Activated naive CD4-positive, alpha-beta T cell treated with anti-CD3 and anti-CD28 coated beads, Interleukin-2, amount 50 U/mL, for 16 hours (primary cell): Measurements from ENCODE around the gene E2F6.

Source experiments
- DNase-seq: peaks from one replicate; pipeline ENCODE4 v3.0.0-alpha.2; 2020

The E2F6 gene, protein sequence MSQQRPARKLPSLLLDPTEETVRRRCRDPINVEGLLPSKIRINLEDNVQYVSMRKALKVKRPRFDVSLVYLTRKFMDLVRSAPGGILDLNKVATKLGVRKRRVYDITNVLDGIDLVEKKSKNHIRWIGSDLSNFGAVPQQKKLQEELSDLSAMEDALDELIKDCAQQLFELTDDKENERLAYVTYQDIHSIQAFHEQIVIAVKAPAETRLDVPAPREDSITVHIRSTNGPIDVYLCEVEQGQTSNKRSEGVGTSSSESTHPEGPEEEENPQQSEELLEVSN

DNA sequence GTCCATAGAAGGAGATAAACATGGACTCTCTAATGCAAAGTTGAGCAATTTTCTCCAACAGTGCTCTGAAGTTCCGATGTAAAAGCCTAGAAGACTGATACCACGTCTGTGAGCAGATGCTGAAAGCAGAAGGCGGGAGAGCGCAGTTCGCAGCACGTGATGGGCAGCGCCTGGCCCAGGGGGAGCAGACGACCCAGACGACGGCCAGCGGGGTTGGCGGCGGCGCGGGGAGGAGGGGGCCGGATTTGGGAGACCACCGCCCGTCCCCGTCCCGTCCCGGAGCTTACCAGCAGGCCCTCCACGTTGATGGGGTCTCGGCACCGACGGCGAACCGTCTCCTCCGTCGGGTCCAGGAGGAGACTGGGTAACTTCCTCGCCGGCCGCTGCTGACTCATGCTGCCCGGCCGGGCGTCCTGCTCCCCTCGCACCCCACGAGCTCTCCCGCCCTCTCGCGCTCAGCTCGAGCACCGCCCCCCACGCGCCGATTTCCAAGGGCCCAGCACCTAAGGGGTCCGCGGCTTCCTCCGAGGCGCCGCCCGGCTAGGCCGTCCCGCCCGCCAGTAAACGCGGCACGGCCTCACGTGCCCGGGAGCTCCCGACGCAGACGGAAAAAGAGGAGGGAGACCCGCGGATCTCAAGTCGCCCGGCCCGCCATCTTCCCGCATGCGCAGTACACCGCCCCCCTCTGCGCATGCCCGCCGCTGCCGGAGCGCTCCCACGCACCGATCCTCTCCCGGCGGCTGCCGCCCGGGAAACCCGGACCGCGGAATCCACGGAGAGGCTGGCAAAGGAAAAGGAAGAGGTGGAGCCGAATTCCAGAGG is at the start of gene E2F6:
Gene E2F6, minus strand, starts transcription at position 677 of the 822 bp plus-strand sequence. Its CDS starts 282 bp downstream, at position 395.
- peak; percentile 86 for DNase-seq

DNA sequence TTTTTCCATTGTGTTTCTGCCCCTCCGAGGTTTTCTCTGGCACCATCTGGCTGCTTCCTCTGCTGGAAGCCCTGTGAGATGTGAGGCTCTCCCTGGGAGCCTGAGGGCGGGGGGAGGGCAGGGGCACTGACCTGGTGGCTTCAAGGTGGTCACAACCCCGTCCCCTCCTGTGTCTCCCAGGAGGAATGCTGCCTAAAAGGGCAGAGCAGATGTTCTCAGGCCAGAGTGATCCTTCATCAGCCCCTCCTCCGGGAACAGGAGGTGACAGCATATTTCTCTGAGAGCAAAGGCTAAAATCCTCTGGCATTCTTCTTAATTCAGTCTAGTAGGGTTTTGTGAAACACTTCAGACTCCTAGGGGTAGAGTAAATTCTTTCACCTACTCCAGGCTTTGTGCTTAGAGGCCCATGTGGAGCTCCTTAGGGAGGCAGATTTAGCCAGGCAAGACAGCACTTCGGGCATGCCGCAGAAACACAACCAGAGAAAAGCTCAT is 49.6 kb upstream of the E2F6 start:
- no peak for DNase-seq

DNA sequence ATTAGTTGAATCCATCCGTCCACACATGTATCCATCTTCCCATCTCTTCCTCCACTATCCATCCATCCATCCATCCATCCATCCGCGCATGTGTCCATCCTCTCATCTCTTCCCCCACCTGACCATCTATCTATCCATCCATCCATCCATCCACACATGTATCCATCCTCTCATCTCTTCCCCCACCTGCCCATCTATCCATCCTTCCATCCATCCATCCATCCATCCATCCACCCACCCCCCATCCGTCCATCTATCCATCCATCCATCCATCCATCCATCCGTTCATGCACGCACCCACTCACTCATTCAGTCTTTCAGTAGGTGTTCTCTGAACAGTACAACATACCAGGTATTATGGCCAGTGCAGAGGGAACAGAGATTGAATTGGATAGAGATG is 48.9 kb upstream of the E2F6 start:
- no peak for DNase-seq

DNA sequence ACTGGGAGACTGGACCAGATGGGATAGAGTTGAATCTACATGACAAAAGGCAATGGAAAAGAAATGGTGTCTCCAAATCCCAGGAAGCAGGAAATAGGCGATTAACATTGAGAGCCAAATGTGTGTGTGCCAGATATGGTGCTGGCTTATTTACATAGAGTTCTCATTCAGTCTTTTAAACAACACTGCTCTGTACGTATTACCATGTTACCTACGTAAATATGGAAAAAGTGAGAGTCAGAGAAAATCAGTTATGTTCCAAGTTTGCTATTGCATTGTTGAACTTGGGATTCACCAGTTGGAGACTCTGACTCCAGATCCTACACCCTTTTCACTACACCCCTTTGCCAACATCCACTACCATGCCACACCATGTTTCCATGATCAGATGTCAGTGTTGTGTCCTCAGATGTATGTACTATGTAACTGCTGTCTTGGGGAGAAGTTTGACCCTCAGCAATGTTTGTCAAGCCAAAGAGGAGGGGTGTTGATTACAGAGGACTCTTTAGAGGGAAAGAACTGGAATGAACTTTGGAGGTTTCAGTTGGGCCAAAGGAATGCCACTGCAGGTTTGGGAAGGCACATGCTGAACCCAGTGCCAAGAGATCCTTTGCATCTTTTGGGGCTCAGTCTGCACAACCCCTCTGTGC is 48.2 kb upstream of the E2F6 start:
- DNase-seq, result no peak

DNA sequence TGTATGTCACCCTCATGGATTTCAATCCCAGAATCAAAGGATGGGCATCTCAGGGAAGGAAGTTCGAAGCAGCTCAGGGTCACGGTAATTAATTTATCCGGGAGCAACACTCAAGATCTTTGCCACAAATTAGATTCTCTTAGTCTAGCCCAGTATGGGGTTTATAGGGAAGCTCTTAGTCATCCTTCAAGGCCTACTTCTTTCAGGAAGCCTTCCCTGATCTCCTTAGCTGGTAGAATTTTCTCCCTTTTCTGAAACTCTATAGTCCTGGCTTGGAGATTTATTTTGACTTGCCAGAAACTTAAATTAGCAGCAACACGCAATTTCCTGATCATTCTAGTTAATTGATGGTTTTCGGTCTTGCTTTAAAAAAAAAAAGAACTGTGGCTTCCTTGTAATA is 47.4 kb upstream of the E2F6 start:
- no peak for DNase-seq

DNA sequence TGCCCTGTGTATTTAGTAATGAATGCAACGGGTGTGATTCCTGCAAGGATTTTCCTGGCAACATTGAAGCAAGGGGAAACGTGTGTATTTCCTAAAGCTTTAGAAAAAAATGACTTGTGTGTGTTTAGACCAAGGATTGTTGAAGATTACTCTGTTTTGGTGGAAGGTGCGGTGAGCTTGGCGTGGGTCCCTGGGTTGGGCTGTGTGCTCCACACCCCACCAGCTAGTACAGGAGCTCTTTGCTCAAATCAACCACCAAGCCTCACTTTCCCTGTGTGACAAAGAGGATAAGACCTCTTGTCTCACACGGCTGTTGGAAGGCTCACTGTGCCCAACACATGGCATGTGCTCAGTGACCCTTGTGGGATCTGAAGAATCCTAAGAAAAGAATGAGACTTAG is 46.5 kb upstream of the E2F6 start:
- no peak for DNase-seq

DNA sequence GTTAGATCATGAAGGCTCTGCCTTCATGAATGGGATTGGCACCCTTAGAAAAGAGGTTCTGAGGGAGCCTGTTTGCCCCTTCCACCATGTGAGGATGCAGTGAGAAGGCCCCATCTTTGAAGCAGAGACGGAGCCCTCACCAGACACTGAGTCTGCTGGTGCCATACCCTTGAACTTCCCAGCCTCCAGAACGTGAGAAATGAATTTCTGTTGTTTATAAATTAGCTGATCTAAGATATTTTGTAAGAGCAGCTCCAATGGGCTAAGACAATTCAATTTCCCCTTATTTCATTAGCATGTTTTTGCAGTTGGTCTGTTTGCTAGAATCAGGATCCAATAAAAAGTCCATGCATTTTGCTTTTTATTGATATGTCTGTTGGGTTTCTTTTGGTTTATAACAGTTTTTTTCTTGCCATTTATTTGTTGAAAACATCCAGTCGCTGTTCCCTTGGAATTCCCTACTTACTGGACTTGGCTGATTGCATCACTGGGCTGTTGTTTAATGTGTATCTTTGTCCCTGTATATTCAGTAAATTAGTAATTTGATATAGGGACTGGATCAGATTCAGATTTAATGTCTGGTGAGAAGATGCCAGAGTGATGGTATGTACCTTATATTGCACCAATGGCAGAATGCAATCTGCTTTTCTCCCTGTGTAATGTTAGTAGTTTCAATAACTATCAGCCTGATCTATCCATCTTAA is 43.8 kb upstream of the E2F6 start:
- no peak for DNase-seq

DNA sequence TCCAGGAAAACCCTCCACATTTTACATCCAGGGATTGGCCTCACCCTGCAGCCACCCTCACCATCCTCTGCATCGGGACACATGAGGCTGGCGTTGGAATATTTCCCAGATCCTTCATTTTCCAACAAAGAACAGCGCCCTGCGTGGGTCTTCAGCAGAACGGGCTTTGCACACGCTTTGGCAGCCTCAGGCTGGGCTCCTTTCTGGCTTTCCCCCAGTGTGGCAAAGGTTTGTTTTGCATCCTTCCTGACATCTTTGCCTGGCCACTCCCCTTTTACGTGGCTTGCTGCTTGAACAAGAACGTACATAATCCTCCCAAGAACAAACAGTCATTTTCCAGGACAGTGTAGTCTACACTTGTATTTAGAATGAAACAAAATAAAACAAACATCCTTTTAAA is 42.3 kb upstream of the E2F6 start:
- no peak for DNase-seq

DNA sequence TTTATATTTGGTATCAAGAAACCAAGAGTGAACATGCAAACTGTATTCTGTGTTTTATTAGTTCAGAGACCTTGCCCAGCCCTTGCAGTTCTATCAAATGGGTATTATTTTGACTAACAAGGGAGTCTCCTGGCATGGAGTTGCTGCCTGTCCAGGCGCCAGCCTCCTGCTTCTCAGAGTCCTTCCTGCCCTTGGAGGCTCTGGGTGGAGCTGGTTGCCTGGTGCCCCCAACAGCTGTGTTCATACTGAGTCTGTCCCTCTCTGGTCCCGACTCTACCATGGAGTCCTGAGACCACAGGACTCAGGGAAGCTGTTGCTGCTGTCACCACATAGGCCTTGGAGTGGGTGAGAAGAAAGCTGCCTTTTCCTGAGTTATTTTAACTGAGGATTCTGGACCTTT is 41.6 kb upstream of the E2F6 start:
- DNase-seq, result no peak

DNA sequence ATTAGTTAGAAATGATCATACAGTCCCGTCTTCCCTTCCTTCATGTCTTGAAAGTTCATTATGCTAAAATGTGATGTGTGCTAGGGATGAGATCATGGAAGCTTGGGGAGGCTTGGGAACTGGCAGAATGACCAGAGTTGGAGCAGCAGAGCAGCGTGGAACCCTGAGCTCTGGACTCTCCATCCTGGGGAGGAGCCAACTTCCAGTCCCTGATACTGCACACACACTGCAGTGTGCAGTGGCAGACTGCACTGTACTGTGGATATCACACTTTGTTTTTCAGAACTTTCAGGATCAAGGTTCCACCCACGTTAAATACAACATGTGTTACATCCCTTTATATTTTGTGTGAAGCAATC is 40.6 kb upstream of the E2F6 start:
- DNase-seq, result no peak

DNA sequence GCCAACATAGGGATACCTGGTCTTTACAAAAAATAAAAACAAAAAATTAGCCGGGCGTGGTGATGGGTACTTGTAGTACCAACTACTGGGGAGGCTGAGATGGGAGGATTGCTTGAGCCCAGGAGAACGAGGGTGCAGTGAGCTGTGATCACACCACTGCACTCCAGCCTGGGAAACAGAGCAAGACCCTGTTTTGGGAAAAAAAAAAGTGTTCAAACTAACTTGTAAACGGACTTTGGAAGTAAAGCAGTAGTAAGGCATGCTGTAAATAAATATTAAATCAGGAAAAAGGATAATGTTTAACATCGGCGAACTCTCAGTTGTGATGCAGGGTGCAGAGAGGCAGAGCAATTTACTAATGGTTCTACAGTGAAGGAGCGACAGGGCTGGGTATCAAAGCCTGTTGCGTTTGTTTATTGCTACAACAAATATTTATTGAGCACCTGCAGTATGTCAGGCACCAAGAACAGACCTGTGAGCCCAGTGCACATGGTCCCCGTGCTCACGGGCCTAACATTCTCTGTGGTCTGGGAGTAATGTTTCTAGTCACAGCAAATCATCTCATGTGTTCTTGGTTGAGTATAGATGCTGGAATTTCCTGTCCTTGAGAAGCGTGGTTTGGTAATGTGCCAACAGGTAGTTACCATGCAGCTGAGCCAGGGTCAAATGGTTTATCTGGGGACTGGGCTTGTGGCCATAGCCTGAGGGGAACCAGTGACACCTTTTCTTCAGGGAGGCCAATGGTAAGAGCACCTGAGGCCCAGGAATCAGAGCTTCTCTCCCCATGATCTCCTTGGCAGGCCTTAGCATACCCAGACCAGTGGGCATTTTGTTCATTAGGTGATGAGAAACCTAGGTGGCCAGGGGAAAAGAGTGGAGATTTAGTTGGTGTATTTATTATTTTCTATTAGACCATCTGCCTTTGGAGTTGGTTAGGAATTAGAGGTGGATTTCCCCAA is 40.0 kb upstream of the E2F6 start:
- DNase-seq, result no peak

DNA sequence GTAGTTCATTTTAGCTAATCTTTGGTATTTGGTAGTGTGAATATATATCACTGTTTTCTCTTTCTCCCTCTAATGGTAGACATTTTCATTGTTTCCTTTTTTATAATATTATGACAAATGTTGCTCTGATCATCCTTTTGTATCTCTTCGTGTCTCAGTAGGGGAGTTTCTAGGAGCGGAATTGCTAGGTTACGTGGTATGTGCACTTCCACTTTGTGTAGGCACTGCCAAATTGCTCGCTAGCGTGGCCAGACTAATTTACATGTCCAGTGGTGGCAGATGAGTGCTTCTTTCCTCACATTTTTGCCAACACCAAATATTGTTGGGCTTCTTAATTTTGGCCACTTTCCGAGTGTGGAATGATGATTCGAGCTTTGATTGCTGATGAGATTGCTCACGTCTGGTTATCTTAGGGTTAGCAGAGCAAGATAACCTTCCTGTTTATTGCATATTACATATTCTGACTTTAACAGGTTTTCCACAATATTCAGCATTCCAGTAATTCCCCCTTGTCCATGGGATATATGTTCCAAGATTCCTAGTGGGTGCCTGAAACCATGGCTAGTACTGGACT is 37.5 kb upstream of the E2F6 start:
- DNase-seq, result no peak

DNA sequence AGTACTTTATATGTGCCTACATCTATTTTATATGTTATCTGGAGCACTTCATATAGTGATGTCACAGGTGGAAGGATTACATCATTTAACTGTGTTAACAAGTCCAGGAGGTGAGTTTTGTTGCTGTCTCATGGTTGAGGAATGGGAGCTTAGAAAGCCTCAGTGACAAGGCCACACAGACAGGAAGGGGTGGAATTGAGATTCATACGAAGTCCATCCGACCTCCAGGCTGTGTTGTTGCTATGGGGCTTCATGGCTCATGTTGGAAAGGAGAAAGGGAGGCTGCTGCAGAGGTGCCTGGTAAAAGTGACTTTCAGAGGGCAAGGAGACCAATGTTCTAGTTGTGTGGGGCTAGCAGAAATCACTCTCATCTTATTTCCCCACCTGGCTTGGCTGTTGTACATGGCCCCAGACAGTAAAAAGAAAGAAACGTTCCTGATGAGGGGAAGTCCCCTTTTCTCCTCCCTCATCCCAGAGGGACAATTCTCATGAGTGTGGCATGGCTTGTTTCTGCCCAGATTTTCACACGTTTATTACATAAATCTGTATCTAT is 36.9 kb upstream of the E2F6 start:
- no peak for DNase-seq

DNA sequence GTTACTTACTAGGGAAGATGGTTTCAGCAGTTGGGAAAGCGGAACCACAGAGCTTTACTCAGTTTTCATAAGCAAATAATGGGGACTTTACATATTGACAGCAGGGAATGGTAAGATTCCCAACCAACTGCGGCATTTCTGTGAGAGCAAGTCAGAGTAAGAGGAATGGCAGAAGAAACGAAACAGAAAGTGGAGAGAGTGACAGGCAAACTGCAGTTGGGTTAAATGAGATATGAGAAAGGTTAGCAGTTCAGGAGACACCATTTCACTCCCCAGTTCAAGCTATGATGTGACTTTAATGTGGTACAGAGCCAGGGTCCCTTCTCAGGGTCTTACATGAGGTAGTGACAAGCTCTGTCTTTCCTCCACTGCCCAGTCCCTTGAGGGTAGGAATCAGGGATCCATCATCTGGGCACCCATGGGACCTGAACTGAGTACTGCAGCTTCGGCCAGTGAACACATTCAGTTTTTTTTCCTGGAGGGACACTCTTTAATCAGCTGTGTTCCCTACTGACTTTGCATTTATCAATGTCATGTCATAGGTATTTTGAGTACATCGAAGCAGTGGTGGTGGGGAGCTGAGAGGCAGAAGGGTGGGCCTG is 34.8 kb upstream of the E2F6 start:
- no peak for DNase-seq

DNA sequence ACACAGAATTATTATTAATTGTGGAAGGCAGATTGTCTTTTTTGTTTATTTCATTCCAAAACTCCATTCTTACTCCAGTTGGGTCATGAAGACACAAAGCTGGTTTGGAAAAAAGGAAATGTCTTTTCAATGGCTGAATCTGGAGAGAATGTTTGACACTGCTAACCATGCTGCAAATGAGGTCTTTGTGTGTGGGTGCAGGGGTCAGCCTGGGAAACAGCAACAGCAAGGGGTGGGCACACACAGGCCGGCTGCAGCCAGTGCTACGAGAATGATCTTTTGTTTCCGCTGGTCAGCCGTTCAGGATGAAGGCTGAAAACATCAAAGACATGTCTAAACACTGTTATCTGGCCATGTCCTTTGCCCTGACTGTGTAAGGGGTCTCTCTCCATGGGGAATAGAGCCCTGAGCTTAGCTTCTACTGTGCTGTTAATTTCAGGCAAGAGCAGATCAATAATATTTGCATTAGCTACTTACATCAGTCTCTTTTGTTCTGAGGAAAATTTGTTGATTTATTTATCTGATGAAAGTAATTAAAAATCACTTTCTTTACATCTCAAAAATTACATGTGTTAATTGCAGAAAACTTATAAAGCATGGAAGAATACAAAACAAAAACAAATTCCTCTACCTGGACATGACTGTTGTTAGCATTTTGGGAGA is 33.3 kb upstream of the E2F6 start:
- no peak for DNase-seq

DNA sequence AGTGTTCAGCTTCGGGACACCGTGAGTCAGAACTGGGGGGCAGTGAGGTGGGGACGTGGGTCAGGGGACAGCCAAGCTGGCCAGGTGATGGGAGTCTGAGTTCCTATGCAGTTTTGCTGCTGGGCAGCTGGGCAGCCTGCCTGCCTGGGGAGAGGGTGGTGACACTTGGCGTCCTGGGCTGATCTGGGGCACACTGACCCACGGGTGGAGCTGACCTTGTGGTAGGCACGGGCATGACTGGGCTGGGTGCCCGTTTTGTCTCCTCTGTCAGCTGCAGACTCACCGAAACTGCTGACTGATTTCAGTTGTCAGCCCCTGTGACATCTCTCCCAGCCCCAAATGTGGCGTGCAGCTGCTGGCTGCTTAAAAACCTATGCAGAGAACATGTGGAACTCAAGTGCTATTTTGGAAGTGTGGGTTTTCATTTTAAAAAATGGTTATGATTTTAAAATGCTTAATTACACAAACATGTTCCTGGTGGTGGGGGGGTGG is 32.6 kb upstream of the E2F6 start:
- DNase-seq, result no peak

DNA sequence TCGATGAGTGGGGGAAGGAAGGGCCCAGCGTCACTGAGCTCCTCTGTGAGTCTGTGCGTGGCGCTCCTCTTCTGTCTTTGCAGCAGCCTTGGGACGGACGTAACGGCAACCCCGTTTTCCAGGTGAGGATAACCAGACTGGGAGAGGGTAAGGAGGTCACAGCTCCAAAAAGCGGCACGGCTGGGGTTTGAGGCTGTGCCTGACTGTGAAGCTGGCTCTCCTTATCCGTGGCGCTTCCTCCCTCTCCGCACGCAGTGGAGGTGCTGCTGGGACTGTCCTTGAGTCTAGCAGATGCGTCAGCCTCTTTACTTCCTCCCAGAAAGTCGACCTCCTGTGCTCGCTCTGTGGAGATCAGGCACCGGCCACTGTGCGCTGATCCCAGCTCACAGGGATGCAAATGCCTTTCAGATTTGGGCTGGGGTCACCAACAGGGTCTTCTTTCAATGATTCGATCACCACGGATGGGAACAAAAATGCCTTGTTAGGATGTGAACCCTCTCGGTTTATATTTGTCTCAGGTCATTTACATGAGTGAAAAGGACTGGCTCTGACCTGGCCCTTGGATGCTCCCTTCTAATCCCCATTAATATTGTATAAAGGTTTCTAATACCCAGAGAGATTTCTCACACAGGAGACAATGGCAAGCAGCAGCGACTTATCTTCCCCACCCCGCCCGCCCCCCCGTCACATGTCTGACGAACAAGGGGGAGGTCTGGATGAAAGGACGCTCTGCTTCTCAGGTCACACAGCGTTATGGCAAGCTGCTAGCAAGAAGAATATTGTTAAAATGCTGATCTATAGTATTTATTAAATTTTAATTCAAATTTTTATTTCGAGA is 30.1 kb upstream of the E2F6 start:
- no peak for DNase-seq

DNA sequence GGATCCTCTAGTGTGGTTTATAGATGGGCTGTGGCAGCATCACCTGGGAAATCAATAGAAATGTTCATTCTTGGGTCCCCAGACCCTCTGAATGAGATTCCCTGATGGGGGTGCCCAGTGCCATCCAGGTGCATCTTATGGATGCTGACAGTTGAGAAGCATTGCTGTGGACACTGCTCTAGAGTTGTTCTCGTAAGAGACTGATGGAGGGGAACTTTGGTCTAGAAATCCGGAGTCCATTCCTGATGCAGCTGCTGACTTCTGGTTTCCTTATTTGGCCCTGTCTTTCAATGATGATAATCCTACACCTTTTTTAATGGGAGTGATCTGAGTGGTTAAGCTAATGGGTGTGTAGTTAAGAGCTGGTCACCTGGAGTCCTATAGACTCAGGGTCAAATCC is 28.3 kb upstream of the E2F6 start:
- no peak for DNase-seq

DNA sequence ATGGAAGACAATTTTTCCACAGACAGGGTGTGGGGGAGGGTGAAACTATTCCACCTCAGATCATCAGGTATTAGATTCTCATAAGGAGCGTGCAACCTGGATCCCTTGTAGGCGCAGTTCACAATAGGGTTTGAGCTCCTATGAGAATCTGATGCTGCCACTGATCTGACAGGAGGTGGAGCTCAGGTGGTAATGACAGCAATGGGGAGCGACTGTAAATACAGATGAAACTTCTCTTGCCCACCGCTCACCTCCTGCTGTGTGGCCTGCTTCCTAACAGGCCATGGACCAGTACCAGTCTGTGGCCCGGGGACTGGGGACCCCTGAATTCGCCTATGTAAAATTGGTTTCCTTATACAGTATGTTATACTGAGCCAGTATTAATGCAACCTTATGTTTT is 27.3 kb upstream of the E2F6 start:
- no peak for DNase-seq
